CD4-positive, alpha-beta T cell treated with Interleukin-6 for 4 hours (primary cell): ENCODE data around the gene MKRN1.
"Not testable (repeated sequence)": the region's sequence is repeated elsewhere in the genome, so short reads cannot be mapped to it uniquely, and the experiment has no call there.

Source experiments
- DNase-seq: peaks from one replicate; pipeline ENCODE4 v3.0.0-alpha.2; 2020; ENCODE audit warnings: mixed read lengths

The MKRN1 gene

GRCh38 chr7:140479062-140479738 lies at the start of gene MKRN1:
MKRN1 (minus strand) TSS chr7:140479505; CDS start chr7:140479344, 161 bp downstream.
- DNase-seq = peak; percentile 97

- DNase-seq = no peak
Measured at GRCh38 chr7:140526787-140527664, 47.7 kb upstream of the MKRN1 start.

GRCh38 chr7:140526214-140526613 lies 46.9 kb upstream of the MKRN1 start:
- no peak for DNase-seq

GRCh38 chr7:140525743-140526142 lies 46.4 kb upstream of the MKRN1 start:
- peak; percentile 32 for DNase-seq

GRCh38 chr7:140521421-140521820 lies 42.1 kb upstream of the MKRN1 start:
- DNase-seq = no peak

- DNase-seq = no peak
Measured at GRCh38 chr7:140519007-140519399, 39.7 kb upstream of the MKRN1 start.

- DNase-seq = no peak
Measured at GRCh38 chr7:140518370-140519006, 39.2 kb upstream of the MKRN1 start.

GRCh38 chr7:140517546-140518369 lies 38.5 kb upstream of the MKRN1 start:
- peak; percentile 73 for DNase-seq

- DNase-seq = no peak
Measured at GRCh38 chr7:140512317-140513000, 33.2 kb upstream of the MKRN1 start.

GRCh38 chr7:140509789-140510188 lies 30.5 kb upstream of the MKRN1 start:
- DNase-seq = no peak

GRCh38 chr7:140507556-140507955 lies 28.3 kb upstream of the MKRN1 start:
- DNase-seq = not testable (repeated sequence)

- DNase-seq = no peak
Measured at GRCh38 chr7:140506788-140507464, 27.6 kb upstream of the MKRN1 start.

- no peak for DNase-seq
Measured at GRCh38 chr7:140501966-140502365, 22.7 kb upstream of the MKRN1 start.

- DNase-seq = not testable (repeated sequence)
Measured at GRCh38 chr7:140497807-140498206, 18.5 kb upstream of the MKRN1 start.

GRCh38 chr7:140497241-140497769 lies 18.0 kb upstream of the MKRN1 start:
- no peak for DNase-seq

- no peak for DNase-seq
Measured at GRCh38 chr7:140495514-140496097, 16.3 kb upstream of the MKRN1 start.

GRCh38 chr7:140494867-140495266 lies 15.6 kb upstream of the MKRN1 start:
- DNase-seq = no peak

- DNase-seq = no peak
Measured at GRCh38 chr7:140489026-140489359, 9.7 kb upstream of the MKRN1 start.

- no peak for DNase-seq
Measured at GRCh38 chr7:140485500-140486265, 6.4 kb upstream of the MKRN1 start.

GRCh38 chr7:140484951-140485499 lies 5.7 kb upstream of the MKRN1 start:
- DNase-seq = no peak
